Renal pelvis (tissue), 4 donors: ENCODE results near the gene NUDT1. TPM values are rescaled to one million over a fixed set of nuclear protein-coding genes. Genes with fewer than 3 reads are reported as not detected.

Source experiments
- DNase-seq: peaks from one replicate; pipeline ENCODE4 v3.0.0-alpha.2; 2013
- polyA plus RNA-seq, 3 donors: library from polyadenylated mRNA; unstranded; fragments of 120-200 nt; gene quantifications; one replicate each; pipeline ENCODE4 v1.2.1, GENCODE V29; 2013; ENCODE audit not compliant: insufficient read length in 3 of 3

Gene NUDT1
- polyA plus RNA-seq, 3 donors = 24.0 to 26.9 (median 25.4) TPM

- no peak for DNase-seq
Observed at GRCh38 chr7:2243458-2243857, 1.4 kb downstream of the NUDT1 start.

GRCh38 chr7:2244404-2244995 is 2.5 kb downstream of the NUDT1 start:
- DNase-seq = no peak

GRCh38 chr7:2245883-2246675 is 4.1 kb downstream of the NUDT1 start:
- no peak for DNase-seq

- DNase-seq = no peak
Observed at GRCh38 chr7:2247141-2247995, 5.3 kb downstream of the NUDT1 start.

- DNase-seq = no peak
Observed at GRCh38 chr7:2248984-2249694, 7.1 kb downstream of the NUDT1 start.

GRCh38 chr7:2249744-2250323 is 7.8 kb downstream of the NUDT1 start:
- no peak for DNase-seq

GRCh38 chr7:2251381-2251780 is 9.4 kb downstream of the NUDT1 start:
- no peak for DNase-seq

GRCh38 chr7:2251841-2252771 is 10.1 kb downstream of the NUDT1 start:
- DNase-seq = no peak

- DNase-seq = no peak
Observed at GRCh38 chr7:2253021-2253420, 11.0 kb downstream of the NUDT1 start.

GRCh38 chr7:2253525-2254244 is 11.7 kb downstream of the NUDT1 start:
- DNase-seq = no peak

GRCh38 chr7:2254429-2255144 is 12.6 kb downstream of the NUDT1 start:
- no peak for DNase-seq

- no peak for DNase-seq
Observed at GRCh38 chr7:2255145-2256139, 13.4 kb downstream of the NUDT1 start.

- DNase-seq = no peak
Observed at GRCh38 chr7:2256306-2257045, 14.4 kb downstream of the NUDT1 start.

- DNase-seq = no peak
Observed at GRCh38 chr7:2257046-2257551, 15.1 kb downstream of the NUDT1 start.

GRCh38 chr7:2257651-2258050 is 15.6 kb downstream of the NUDT1 start:
- DNase-seq = no peak

GRCh38 chr7:2258661-2259365 is 16.8 kb downstream of the NUDT1 start:
- DNase-seq = no peak
